M059J (cell line): ENCODE results near the gene MLH3. TPM values are rescaled to one million over a fixed set of nuclear protein-coding genes. Genes with fewer than 3 reads are reported as not detected.

Source experiments
- DNase-seq: peaks from one replicate; pipeline ENCODE4 v3.0.0-alpha.2; 2012; ENCODE audit warnings: low read depth
- total RNA-seq: library from RNA; depleted of rRNA; stranded (reverse); fragments of >200 nt; shearing (Covaris generic); gene quantifications from 2 replicates; pipeline ENCODE4 v1.2.3, GENCODE V29; 2014

Gene MLH3
- total RNA-seq, 1 experiment from 2014 or later = 12.4 TPM

DNA sequence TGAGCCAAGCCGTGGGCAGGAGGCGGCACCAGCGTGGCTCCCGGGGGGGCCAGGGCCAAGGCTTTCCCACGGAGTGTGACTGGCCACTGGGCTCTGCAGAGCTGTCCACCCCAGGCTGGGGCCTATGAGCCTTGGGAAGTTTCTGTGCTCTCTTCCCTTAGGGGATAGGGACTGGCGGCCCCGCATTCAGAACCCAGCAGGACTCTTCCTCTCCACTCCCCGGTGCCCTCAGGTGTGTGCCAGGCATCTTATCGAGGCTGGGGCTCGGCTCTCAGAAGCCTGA lies 66.3 kb downstream of the MLH3 start:
- DNase-seq = no peak

DNA sequence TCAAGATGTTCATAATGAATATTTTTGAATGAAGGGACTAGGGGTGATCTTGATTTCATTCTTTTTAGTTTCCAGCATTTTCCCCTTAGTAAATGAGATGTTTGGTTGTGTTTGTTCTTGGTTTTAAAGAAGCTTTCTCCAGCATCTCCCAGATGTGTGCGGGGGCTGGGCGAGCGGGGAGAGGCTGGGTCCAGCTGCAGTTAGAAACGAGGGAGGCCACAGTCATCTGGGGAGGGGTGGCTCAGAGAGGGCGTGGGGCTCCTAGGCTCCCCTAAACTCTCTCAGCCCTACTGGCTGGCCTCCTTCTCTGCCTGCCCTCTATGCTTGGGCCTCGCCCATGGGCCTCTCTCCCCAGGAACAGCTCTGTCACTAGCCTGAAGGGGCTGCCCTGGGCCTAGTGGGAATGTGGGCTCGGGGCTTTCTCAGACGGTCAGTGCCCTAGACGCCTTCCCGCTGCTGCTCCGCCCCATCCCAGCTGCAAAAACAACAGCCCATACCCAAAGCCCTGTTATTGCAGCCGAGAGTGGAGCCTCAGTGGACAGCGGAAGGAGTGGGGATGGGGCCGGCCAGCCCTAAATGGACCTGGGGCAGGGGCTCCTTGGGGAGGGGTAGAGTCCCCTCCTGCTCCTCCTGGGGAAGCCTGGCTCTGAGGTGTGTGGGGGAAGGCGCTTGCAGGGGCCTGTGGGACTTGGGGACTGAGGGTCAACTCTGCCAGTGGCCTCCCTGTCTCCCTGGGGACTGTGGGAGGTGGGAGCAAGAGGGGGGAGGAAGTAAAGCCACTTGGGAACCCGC lies 66.8 kb downstream of the MLH3 start:
- DNase-seq = no peak

DNA sequence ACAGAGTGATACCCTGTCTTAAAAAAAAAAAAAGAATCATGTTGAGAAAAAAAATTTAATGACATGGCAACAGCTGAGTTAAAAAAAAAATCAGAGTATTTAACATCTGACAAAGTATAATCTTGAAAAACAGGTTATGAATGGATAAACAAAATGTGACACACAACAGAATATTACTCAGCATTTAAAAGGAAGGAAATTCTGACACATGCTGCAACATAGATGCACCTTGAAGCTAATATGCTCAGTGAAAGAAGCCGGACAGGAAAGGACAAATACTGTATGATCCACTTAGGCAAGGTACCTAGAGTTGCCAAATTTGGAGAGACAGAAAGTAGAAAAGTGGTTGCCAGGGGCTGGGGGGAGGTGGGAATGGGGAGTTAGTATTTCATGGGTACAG lies 67.9 kb downstream of the MLH3 start:
- DNase-seq = peak; percentile 22

DNA sequence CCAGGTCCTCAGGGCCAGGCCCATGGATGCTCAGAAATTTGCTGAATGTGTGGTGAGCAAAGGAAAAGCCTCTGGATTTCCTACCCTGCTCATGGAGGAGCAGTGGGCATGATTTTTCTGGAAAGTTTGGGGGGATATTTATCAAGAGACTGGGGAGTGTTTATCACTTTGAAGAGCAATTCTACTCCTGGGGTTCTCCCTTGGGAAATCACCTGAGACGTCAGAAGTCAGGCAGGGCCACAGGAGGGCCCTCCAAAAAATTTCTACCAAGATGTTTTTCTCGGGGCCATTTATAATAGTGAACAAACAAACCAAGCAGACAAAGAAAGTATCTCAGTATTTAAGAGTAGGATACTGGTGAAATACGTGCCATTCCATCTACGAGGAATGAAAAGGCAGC lies 68.6 kb downstream of the MLH3 start:
- DNase-seq = no peak

DNA sequence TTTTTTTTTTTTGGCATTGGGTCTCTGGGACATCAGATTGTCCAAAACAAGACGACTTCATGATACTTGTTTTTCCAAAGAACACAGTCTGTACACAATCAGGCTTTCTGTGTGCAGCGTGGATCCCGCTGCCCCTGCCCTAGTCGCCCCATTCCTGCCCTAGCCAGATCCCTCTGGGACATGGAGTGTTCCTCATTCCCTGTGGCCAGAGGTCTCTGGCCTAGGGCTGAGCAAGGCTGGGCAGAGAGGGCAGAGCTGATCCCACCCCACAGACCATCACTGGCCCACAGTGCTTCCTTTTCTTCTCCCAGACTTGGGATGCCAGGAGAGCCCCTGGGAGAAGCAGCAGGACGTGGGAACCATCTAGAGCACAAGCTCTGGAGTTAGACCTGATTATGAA lies 69.4 kb downstream of the MLH3 start:
- no peak for DNase-seq

DNA sequence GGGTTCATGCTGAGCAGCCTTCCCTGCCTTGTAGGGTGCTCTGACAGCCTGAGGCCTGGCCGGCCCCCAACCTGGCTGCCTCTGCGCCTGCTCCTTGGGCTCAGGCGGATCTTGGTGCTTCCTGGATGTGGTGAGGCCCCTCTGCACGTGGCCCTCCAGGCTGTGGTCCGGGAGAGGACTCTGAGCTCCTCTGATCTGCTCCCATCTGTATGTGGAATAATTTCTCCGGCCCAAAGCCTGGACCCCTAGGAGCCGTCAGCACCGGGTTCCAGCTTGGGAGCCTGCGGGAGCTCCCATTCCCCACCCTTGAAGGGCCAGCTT lies 69.8 kb downstream of the MLH3 start:
- no peak for DNase-seq

DNA sequence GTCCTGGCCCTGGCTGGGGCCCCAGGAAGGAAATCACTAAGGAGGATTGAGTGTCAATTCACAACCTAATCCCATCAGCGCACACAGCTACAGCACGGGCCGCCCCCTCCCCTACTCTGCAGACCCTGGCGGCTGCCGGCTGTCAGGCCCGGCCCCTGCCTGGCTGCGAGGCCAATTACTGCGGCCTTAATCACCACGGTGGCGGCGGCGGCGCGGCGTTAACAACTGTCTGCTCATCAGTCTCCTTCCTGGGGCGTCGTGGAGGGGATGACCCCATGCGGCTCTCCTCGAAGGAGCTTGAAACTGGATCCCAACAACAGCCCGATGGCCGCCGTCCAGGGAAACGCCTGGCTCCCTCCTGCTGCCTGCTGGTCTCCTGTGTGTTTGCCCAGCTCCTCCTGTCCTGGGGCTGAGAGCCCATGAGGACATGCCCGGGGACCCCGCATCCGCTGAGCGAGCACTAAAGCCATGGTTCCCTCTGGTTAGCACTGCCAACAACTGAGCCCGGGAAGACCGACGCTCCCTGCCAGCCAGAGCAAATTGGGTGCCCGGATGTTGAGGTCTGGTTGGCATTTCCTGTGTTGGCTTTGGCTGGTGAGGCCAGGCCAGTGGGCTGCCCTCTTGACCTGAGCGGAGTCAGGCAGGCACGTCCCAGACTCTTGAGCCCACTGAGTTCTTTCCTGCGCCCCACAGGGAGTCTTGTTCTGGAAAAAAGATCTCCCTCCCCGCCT lies 70.4 kb downstream of the MLH3 start:
- DNase-seq = peak; percentile 98

DNA sequence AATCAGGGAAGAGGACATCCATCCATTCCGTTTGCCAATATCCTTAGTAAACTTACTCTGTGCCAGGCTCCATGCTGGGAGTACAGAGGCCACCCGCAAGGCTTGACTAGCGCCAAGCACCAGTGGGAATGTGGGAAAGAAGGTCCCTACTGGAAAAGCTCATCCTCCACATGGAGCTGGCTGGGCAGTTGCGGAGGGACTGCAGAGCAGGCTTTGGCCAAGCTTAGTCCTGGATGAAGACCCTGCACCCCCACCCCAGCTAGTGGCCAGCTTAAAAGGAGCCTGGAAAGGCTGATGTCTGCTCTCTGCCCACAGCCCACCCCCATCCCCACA lies 70.9 kb downstream of the MLH3 start:
- peak; percentile 73 for DNase-seq

DNA sequence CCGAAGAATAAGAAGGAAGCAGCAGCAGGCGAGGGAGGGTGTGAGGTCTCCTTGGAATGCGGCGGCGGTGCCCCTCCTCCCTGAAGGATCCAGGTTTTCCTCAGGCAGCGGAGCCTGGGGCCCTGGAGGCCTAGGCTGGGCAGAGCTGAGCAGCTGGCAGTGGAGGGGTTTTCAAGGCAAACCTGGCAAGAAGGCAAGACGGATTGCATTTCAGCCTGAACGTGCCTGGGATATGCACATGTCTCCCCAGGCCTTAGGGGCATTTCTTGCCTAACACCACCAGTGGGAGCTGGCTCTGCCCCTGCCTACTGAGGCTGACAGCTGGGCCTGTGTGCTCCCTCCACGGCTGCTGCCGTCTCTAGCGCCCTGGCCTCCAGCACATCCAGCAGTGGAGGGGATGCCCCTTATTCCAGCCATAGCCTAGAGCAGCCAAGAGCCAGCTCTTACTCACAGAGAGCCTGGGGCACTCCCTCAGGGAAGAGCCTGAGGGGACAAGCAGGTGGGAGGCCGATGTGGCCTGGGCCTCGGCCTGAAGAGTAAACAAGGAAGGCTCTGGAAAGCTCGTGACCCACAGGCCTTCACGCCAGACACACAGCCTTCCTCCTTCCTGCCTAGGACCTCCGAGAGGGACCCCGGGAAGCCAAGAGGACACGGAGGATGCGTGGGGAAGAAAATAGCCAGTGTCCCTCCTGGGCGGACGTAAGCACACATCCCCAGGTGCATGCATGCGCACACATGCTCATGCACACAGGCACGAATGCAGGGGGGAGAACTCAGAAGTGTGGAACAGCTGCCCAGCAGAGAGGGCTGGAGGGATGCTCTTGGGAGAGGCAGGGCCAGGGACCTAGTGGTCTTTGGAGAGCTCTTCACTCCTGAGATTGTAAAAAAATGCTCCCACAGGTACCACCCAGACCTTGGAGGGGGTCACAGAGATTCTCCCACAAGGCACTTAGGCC lies 71.5 kb downstream of the MLH3 start:
- DNase-seq = peak; percentile 93

DNA sequence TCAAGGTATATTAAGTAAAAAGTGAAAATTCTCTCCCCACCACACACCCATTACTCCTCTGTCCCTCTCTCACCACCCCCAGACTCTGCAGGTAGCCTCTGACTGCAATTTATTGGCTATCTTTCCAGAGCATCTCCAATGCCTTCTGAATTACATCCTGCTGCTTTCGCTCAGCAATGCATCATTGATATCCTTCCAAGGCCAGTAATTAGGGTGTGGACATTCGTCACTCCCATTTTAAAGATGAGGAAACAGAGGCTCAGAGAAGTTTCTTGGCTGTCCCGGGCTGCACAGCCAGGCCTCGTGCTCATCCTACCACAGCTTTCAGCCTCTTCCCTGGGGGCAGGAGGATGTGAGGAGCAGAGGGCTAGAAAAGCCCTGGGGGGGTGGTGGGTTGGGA lies 72.2 kb downstream of the MLH3 start:
- no peak for DNase-seq

DNA sequence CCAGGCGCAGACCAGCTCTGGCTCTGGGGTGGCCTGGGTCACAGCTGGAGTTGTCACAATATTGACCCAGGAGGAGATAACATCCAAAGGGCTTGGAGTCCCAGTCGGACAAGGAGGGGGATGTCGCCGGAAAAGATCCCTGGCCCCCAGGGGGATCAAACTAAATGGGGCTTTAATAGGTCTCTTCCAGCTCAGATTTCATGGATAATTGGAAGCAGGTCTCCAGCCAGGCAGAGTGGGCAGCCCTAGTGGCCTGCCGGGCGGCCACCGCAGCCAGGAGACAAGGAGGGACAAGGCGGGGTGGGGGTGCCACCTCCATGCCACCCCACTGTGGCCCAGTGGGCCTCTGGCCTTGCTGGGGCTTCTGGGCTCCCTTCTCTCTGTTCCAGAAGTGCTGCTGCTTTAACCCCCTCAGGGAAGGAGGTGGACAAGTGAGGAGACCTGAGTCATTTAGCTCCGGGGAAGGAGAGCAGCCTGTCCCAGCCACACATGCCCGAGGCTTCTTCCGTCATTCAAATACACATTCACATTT lies 72.8 kb downstream of the MLH3 start:
- DNase-seq = peak; percentile 91

DNA sequence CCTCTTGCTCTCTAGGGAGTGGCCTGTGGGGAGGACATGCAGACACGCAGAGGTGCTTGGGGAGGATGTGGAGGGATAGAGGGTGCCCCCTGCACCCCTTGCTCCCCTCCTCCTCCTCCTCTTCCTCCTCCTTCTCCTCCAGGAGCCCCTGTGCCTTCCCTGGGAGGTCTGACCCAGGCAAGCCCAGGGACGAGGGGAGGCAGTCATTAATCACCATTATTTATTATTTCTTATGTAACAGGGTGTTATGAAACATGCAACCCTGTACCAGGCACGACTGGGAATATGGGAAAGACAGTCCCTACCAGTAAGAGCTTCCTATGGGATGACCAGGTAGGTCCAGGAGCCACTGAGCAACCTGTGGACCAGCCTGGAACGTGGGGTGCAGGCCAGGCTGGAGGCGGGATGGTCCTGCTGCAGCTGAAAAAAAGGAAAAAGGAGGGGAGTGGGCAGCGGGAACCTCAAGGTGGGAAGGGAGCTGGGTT lies 73.3 kb downstream of the MLH3 start:
- no peak for DNase-seq

DNA sequence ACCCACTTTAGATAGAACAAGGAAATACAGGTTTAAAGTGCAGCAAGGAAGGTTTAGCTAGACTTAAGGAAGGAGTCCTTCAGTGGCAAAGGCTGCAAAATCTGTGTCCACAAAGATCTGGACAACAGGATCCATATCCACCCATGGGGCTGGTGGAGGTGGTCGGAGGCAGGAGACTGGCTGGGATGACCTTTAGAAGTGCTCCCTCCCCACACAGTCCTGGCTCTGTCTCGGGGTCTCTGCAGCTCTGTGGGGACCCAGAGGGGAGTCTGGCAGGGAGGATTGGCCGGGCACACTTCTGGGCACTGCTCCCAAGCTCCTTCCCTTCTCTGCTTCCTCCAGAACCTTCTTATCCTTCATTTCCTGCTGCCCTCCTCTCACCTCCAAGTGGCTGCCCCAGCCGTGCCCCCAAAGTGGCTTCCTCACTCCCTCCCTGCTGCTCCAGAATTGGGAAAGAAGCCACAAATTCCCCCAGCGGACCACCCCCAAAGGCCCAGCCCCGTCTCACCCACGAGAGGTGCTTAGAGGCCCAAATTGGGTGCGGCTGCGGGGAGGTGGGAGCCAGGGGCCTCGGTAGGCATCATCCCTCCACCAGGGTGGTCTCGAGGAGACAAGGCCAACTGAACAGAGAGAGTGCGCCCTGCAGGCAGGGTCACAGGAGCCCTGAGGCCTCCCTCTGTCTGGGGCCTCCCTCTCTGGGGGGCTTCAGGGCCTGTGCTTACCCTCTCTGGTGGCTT lies 73.9 kb downstream of the MLH3 start:
- DNase-seq = no peak

DNA sequence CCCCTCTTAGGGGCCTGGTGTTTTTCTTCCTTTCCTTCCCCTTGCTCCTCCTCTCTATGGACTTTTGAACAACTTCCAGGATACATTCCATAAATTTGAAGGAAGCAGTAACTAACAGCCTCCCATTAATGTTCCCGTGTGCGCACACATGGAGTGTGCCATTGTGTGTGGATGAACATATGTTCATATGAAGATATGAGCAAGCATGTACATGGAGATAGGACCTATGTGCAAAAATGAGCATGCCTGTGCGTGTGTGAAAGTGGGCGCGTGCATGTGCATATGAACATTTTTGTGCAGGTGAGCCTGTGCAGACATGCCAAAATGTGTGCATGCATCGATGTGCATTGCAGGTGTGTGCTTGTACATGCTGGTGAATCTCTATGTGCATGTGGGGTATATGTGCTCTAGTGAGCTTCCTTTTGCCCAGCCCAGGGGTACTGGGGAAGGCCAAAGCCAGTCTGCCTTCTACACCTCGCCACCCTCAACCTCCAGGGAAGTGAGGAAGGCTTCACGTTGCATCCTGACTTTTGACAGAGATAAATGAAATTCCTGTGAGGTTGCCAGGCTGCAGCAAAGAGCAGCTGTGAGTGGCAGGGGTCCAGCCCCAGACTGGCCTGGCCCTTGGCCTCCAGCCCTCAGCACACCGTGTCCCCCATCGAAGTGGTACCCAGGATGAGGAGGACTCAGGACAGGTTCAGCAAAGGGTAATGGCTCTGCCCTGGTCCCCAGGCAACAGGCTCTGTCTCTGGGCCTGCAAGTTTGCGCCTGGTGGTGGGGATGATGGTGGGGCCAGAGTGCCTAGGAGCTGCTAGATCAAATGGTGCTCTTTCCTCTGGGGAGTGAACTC lies 74.8 kb downstream of the MLH3 start:
- no peak for DNase-seq

DNA sequence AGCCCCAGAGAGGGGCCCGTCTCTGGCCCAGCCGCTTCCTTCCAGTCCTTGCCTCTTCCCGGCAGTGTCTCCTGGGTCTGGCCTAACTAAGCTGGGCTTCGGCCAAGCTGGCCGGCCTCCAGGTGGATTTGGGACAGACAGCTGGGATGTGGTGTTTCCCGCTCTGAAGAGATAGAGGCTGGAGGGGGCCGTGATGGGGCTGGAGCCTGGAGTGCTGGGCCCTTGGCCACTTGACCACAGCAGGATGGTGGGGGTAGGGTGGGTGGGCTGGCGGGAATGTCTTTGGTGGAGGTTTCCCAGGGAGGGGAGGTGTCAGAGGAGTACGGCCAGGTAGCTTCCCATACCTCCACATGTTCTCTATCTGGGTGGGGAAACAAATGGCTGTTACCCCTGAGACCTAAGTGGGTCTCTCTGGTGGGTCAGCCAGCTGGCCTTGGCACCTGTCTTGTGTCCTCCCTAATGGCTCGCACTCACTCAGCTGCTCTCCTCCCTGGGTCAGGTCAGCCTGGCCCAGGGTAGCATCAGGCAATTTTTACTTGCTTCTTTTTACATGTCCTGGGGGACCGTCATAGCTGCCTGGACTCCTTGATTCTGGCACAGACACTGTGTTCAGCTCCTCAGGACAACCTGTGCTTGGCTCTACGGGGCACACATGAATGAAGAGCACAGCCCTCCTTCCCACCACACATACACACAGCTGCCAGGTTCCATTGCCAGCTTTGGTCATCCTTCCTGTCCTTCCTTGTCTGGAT lies 76.0 kb downstream of the MLH3 start:
- no peak for DNase-seq

DNA sequence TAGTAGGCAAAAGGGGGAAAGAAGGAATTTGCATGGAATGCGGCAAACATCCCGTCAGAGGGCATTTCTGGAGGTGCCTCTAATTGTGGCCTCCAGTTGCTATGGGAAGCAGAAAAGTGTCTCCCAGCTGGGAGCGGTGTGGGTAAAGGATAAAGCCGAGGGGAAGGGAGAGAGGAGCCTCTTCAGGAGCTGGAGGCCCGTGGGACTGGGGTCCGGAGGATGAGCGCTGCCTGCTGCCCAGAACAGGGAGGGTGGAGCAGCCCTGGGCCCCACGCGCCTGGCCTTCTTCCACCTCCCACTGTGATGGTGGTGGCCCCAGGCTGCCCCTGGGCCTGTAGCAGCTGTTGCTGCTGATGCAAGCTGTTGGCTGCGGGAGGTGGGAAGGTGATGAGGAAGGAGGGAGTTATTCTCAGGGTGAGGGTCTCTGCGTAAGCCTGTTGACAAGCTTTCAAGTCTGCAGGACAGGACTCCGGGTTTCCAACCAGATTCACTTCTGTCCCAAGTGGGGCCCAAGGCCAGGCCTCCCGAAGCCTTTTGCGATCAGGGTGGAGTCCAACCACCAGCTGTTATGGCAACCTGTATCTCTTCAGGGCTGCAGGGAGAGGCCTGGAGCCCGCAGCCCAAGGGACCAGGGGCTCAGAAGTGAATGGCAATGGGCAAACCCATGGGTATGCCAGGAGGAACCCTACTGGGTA lies 76.8 kb downstream of the MLH3 start:
- no peak for DNase-seq

DNA sequence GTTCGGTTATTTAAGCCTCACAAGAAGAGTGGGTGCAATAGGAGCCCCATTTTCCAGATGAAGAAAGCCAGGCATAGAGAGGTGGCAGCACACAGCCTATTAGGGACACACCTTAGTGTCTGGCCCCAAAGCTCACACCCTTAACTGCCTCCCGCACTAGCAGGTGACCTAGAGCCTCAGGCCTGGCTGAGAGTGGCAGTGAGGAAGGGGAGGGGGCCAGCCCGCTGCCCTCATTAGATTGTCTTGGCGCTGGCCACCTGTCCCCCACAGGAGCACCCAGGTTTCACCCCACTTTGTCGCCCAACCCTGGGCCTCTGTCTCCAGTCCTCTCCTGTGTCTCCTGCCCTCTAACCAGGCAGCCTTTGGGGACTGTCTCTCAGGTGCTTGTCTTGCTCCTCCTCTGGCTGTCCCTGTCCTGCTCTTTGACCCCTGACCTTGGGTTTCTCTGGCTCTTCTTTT lies 77.3 kb downstream of the MLH3 start:
- DNase-seq = no peak

DNA sequence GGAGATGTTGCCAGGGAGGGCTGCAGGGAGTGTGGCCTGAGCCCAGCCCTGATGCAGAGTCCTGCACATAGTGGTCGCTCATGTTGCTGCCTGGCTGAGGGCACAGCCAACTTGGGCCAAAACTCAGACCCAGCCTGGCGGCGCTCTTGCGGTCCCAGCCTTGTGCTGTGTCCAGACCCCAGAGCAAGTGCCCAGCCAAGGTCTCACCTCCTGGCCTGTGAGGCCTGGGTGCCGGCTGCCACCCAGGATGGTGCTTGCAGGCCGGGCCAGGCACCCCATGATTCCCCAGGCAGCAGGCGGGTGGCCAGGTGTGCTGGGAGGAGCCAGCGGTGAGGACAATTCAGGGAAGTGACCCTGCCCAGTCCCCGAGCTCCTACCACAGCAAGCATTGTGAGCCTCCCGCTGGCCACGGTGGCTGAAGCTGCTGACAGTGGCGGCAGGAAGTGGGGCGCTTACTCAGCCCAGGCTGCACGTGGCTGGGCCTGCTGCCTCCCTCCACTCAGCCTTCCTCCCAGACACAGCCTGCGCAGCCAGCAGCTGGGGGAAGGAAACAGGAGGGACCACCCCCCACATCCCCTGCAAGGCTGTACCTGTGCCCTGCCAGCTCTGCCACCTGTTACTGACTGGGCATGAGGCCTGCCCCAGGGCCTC lies 78.1 kb downstream of the MLH3 start:
- DNase-seq = peak; percentile 56

DNA sequence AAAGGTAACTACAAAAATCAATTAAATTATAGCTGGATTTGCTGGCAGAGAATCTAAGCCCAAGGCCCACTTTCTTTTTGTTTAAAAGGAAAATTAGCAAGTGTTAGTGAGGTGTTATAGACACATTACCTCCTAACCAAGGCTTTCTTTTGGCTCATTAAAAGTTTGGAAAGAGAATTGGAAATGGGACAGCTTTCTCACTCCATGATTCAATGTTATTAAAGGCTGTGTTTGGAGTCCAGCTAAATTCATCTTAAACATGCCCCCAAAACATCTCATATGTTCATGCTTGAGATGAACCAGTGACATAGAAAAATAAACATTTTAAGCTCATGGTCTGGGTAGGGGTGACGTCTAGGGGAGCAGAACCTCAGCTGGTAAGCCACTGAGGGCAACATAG lies 82.5 kb downstream of the MLH3 start:
- no peak for DNase-seq
